Measurements from ENCODE around the gene ATP6V0C. TPM values are rescaled to one million over a fixed set of nuclear protein-coding genes. Genes with fewer than 3 reads are reported as not detected.

ATP6V0C gene
- total RNA-seq, 4 donors from 2014 or later: 48.1 to 73.0 (median 61.1) TPM

DNA sequence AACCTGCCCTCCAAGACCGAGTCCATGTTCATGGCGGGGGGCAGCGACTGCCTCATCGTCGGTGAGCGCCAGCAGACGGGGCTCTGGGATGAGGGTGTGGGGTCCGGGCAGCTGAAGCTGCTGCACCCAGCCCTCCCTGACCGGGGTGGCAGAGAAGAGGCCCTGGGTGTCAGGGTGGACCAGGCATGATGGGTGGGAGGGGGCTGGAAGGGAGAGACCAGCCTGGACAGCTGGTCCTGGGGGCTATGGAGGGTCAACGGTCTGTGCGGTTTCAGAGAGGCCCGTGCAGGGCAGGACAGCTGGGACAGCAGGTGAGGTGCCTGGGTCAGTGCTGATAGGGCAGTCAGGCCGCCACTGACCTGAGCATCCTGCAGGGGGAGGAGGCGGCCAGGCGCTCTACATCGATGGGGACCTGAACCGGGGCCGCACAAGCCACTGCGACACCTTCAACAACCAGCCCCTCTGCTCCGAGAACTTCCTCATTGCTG is 13.3 kb upstream of the ATP6V0C start:
- peaks cover 0 to 43% (median 20%) of the 10 kb centered on the region in 4 donors for H3K4me1 ChIP-seq
- no peaks in the 10 kb centered on the region for H3K9me3 ChIP-seq
- H3K36me3 ChIP-seq: peaks cover 0 to 42% (median 0%) of the 10 kb centered on the region in 3 donors
- no peaks in the 10 kb centered on the region for H3K27me3 ChIP-seq
- 74 to 77% methylated on average over 15 to 16 of the region's 20 CpGs for WGBS, 2 donors
- no peak overlapping the region for H3K4me3 ChIP-seq
- DNase-seq (ENCODE audit: low spot score in 2 of 2): no peak
- peak overlapping the region in 1 of 4 donors; percentile 73 for H3K27ac ChIP-seq
- TF ChIP-seq EP300 (IDR thresholded peaks at IDR 0.05): no peak
- no peak for TF ChIP-seq CTCF (IDR thresholded peaks at IDR 0.05)

GRCh38 chr16:2500918-2501750 is 12.6 kb upstream of the ATP6V0C start:
- peak overlapping the region in 3 of 4 donors; percentile 55 to 73 (median 71) for H3K27ac ChIP-seq
- H3K36me3 ChIP-seq: peaks cover 0 to 39% (median 0%) of the 10 kb centered on the region in 3 donors
- H3K27me3 ChIP-seq: no peaks in the 10 kb centered on the region
- TF ChIP-seq POLR2A (IDR thresholded peaks at IDR 0.05) (no peak), EP300 (IDR thresholded peaks at IDR 0.05) (peak; percentile 39 to 47), CTCF (IDR thresholded peaks at IDR 0.05) (peak; percentile 97 to 99 (median 99))
- WGBS, 2 donors: 3% methylated on average over 12 to 13 of the region's 23 CpGs
- no peaks in the 10 kb centered on the region for H3K9me3 ChIP-seq
- peak overlapping the region; percentile 2 to 37 (median 17) for H3K4me3 ChIP-seq
- peak; percentile 73 to 86 for DNase-seq (ENCODE audit: low spot score in 2 of 2)
- peaks cover 0 to 43% (median 20%) of the 10 kb centered on the region in 4 donors for H3K4me1 ChIP-seq

- Histone ChIP-seq H3K4me1 (peaks cover 0 to 39% (median 18%) of the 10 kb centered on the region in 4 donors), H3K9me3 (no peaks in the 10 kb centered on the region), H3K27me3 (no peaks in the 10 kb centered on the region), H3K36me3 (peaks cover 0 to 28% (median 0%) of the 10 kb centered on the region in 3 donors), H3K4me3 (peak overlapping the region in 1 of 4 donors; percentile 37), H3K27ac (peak overlapping the region in 3 of 4 donors; percentile 44 to 73 (median 52))
- DNase-seq (ENCODE audit: low spot score in 2 of 2): no peak
- 63 to 64% methylated on average over 15 of the region's 18 CpGs for WGBS, 2 donors
- TF ChIP-seq CTCF (IDR thresholded peaks at IDR 0.05): no peak
- TF ChIP-seq EP300 (IDR thresholded peaks at IDR 0.05): no peak
- TF ChIP-seq POLR2A (IDR thresholded peaks at IDR 0.05): no peak
Observed at GRCh38 chr16:2501946-2502895, 11.5 kb upstream of the ATP6V0C start.

GRCh38 chr16:2505695-2506094 is 8.1 kb upstream of the ATP6V0C start:
- Histone ChIP-seq H3K27me3 (no peaks in the 10 kb centered on the region), H3K36me3 (no peaks in the 10 kb centered on the region), H3K4me3 (no peak overlapping the region), H3K27ac (no peak overlapping the region), H3K9me3 (no peaks in the 10 kb centered on the region), H3K4me1 (peaks cover 0 to 27% (median 16%) of the 10 kb centered on the region in 4 donors)
- 86 to 87% methylated on average over 14 of the region's 14 CpGs for WGBS, 2 donors
- no peak for DNase-seq (ENCODE audit: low spot score in 2 of 2)
- no peak for TF ChIP-seq EP300 (IDR thresholded peaks at IDR 0.05)

GRCh38 chr16:2507052-2507659 is 6.6 kb upstream of the ATP6V0C start:
- no peaks in the 10 kb centered on the region for H3K36me3 ChIP-seq
- no peaks in the 10 kb centered on the region for H3K27me3 ChIP-seq
- TF ChIP-seq CTCF (IDR thresholded peaks at IDR 0.05) (no peak), POLR2A (IDR thresholded peaks at IDR 0.05) (peak in 1 of 2 donors; percentile 19), EP300 (IDR thresholded peaks at IDR 0.05) (peak in 1 of 2 donors; percentile 7)
- no peaks in the 10 kb centered on the region for H3K9me3 ChIP-seq
- 64 to 75% methylated on average over 10 to 13 of the region's 14 CpGs for WGBS, 2 donors
- DNase-seq (ENCODE audit: low spot score in 2 of 2): no peak
- peak overlapping the region in 3 of 4 donors; percentile 53 to 79 (median 61) for H3K27ac ChIP-seq
- H3K4me3 ChIP-seq: no peak overlapping the region
- H3K4me1 ChIP-seq: peaks cover 0 to 23% (median 8%) of the 10 kb centered on the region in 4 donors
